ENCODE results near the gene RPL29.
"Not testable (repeated sequence)": the region's sequence is repeated elsewhere in the genome, so short reads cannot be mapped to it uniquely, and the experiment has no call there.

RPL29 gene

GRCh38 chr3:51995346-51996163 is at the start of gene RPL29:
Gene RPL29, minus strand, starts transcription at chr3:51995895. Its CDS starts 434 bp downstream, at chr3:51995461.
- DNase-seq (ENCODE audit: low read depth in 2 of 2) = peak; percentile 84 to 85

GRCh38 chr3:52044869-52045619 is 49.3 kb upstream of the RPL29 start:
- no peak for DNase-seq (ENCODE audit: low read depth in 2 of 2)

GRCh38 chr3:52043750-52044149 is 48.1 kb upstream of the RPL29 start:
- DNase-seq (ENCODE audit: low read depth in 2 of 2) = no peak

GRCh38 chr3:52043039-52043438 is 47.3 kb upstream of the RPL29 start:
- DNase-seq (ENCODE audit: low read depth in 2 of 2) = not testable (repeated sequence)

- DNase-seq (ENCODE audit: low read depth in 2 of 2) = no peak
Observed at GRCh38 chr3:52041118-52041731, 45.5 kb upstream of the RPL29 start.

- no peak for DNase-seq (ENCODE audit: low read depth in 2 of 2)
Observed at GRCh38 chr3:52040600-52040999, 44.9 kb upstream of the RPL29 start.

- no peak for DNase-seq (ENCODE audit: low read depth in 2 of 2)
Observed at GRCh38 chr3:52039846-52040245, 44.2 kb upstream of the RPL29 start.

- DNase-seq (ENCODE audit: low read depth in 2 of 2) = no peak
Observed at GRCh38 chr3:52039426-52039825, 43.7 kb upstream of the RPL29 start.

GRCh38 chr3:52038227-52038626 is 42.5 kb upstream of the RPL29 start:
- no peak for DNase-seq (ENCODE audit: low read depth in 2 of 2)

- DNase-seq (ENCODE audit: low read depth in 2 of 2) = no peak
Observed at GRCh38 chr3:52037291-52037690, 41.6 kb upstream of the RPL29 start.

- no peak for DNase-seq (ENCODE audit: low read depth in 2 of 2)
Observed at GRCh38 chr3:52036829-52037228, 41.1 kb upstream of the RPL29 start.

GRCh38 chr3:52036222-52036694 is 40.6 kb upstream of the RPL29 start:
- no peak for DNase-seq (ENCODE audit: low read depth in 2 of 2)

GRCh38 chr3:52034651-52035050 is 39.0 kb upstream of the RPL29 start:
- DNase-seq (ENCODE audit: low read depth in 2 of 2) = no peak

GRCh38 chr3:52034212-52034611 is 38.5 kb upstream of the RPL29 start:
- DNase-seq (ENCODE audit: low read depth in 2 of 2) = no peak

GRCh38 chr3:52033748-52034147 is 38.1 kb upstream of the RPL29 start:
- DNase-seq (ENCODE audit: low read depth in 2 of 2) = not testable (repeated sequence)

- DNase-seq (ENCODE audit: low read depth in 2 of 2) = no peak
Observed at GRCh38 chr3:52032702-52033408, 37.2 kb upstream of the RPL29 start.

GRCh38 chr3:52031896-52032295 is 36.2 kb upstream of the RPL29 start:
- DNase-seq (ENCODE audit: low read depth in 2 of 2) = no peak

GRCh38 chr3:52030714-52031310 is 35.1 kb upstream of the RPL29 start:
- DNase-seq (ENCODE audit: low read depth in 2 of 2) = no peak

- DNase-seq (ENCODE audit: low read depth in 2 of 2) = no peak
Observed at GRCh38 chr3:52029535-52029934, 33.8 kb upstream of the RPL29 start.

- no peak for DNase-seq (ENCODE audit: low read depth in 2 of 2)
Observed at GRCh38 chr3:52029053-52029452, 33.4 kb upstream of the RPL29 start.

GRCh38 chr3:52028572-52028971 is 32.9 kb upstream of the RPL29 start:
- no peak for DNase-seq (ENCODE audit: low read depth in 2 of 2)
